ENCODE data around the gene MYO1H. TPM values are rescaled to one million over a fixed set of nuclear protein-coding genes. Genes with fewer than 3 reads are reported as not detected.

MYO1H gene
- total RNA-seq, 1 donor from 2014 or later, result not detected

DNA sequence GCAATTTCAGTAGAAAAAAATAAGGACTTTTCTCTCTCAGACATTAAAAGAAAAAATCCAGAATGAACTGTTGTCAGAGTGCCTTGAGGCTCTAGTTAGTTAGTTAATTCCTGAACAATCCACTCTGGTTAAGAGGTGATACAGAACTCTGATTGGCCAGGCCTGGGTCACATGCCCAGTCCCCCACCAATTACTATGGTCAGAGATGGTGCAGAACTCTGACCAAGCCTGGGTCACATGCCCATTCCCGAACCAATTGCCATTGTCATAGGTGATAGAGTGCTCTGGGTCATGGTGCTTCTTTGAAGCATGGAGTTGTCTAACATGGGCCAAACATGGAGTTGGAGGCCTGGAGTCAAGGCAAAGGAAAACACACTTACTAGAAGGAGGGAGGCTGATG is 11.1 kb upstream of the MYO1H start:
- H3K27me3 ChIP-seq (ENCODE audit: control insufficient read depth, insufficient read depth, low read length), result peaks cover under 1% of the 10 kb centered on the region
- H3K36me3 ChIP-seq (ENCODE audit: control insufficient read depth, insufficient read depth, low read length), result no peaks in the 10 kb centered on the region
- DNase-seq (ENCODE audit: low read depth), result no peak
- H3K4me3 ChIP-seq (ENCODE audit: low read depth, low read length), result no peak overlapping the region
- TF ChIP-seq, protein P1, sequence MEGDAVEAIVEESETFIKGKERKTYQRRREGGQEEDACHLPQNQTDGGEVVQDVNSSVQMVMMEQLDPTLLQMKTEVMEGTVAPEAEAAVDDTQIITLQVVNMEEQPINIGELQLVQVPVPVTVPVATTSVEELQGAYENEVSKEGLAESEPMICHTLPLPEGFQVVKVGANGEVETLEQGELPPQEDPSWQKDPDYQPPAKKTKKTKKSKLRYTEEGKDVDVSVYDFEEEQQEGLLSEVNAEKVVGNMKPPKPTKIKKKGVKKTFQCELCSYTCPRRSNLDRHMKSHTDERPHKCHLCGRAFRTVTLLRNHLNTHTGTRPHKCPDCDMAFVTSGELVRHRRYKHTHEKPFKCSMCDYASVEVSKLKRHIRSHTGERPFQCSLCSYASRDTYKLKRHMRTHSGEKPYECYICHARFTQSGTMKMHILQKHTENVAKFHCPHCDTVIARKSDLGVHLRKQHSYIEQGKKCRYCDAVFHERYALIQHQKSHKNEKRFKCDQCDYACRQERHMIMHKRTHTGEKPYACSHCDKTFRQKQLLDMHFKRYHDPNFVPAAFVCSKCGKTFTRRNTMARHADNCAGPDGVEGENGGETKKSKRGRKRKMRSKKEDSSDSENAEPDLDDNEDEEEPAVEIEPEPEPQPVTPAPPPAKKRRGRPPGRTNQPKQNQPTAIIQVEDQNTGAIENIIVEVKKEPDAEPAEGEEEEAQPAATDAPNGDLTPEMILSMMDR (IDR thresholded peaks at IDR 0.05; ENCODE audit: insufficient read depth, low read length, poor library complexity, severe bottlenecking), result no peak

DNA sequence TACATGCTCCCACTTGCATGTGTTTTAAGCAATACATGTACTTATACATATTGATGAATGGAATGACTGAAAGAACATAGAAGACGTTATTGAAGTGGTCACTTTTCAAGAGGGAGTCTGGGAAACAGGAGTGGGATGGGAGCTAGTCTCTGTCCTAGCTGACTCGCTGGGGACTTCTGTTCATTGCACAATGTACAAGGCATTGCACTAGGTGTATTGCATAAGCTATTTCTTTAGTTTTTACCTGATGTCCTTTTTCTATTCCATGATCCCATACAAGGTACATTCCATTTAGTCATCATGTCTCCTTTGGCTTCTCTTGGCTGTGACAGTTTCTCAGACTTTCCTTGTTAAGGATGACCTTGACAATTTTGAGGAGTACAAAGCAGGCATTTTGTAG is 4.0 kb upstream of the MYO1H start:
- TF ChIP-seq, protein P1 (IDR thresholded peaks at IDR 0.05; ENCODE audit: insufficient read depth, low read length, poor library complexity, severe bottlenecking), result no peak
- H3K4me3 ChIP-seq (ENCODE audit: low read depth, low read length), result no peak overlapping the region
- no peak for DNase-seq (ENCODE audit: low read depth)
- H3K27me3 ChIP-seq (ENCODE audit: control insufficient read depth, insufficient read depth, low read length), result no peaks in the 10 kb centered on the region
- H3K36me3 ChIP-seq (ENCODE audit: control insufficient read depth, insufficient read depth, low read length), result no peaks in the 10 kb centered on the region

DNA sequence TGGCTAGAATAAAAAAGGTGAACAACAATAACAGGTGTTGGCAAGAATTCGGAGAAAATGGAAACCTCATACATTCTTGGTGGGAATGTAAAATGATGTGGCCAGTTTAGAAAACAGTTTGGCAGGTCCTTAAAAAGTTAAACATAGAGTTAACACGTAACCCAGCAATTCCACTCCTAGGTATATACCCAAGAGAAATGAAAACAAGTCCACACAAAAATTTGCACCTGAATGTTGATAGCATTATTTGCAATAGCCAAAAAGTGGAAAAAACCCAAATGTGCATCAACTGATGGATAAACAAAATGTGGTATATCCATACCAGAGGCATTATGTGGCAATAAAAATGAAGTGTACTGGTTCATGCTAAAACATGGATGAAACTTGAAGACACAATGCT is 2.3 kb upstream of the MYO1H start:
- TF ChIP-seq, protein P1 (IDR thresholded peaks at IDR 0.05; ENCODE audit: insufficient read depth, low read length, poor library complexity, severe bottlenecking), result no peak
- no peak for DNase-seq (ENCODE audit: low read depth)
- no peak overlapping the region for H3K4me3 ChIP-seq (ENCODE audit: low read depth, low read length)
- no peaks in the 10 kb centered on the region for H3K36me3 ChIP-seq (ENCODE audit: control insufficient read depth, insufficient read depth, low read length)
- no peaks in the 10 kb centered on the region for H3K27me3 ChIP-seq (ENCODE audit: control insufficient read depth, insufficient read depth, low read length)

DNA sequence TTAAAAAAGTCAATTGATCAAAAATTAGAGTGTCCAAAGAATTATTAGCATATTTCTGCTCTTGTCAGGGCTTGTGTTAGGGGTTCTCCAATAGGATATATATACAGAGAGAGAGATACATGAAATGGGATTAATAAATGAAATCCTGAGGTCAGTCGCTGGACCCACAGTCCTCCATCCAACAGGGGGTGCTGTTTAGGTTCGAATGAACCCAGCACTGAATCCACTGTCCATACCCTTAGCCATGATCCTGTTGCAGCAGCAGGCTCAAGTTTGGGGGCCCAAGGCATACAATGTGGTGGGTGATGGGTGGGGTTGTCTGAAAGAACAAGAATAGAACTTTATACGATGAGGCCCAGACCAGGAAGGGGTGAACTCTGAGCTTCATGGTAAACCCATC is 780 bp upstream of the MYO1H start:
- Histone ChIP-seq H3K27me3 (ENCODE audit: control insufficient read depth, insufficient read depth, low read length) (no peaks in the 10 kb centered on the region), H3K4me3 (ENCODE audit: low read depth, low read length) (no peak overlapping the region), H3K36me3 (ENCODE audit: control insufficient read depth, insufficient read depth, low read length) (no peaks in the 10 kb centered on the region)
- DNase-seq (ENCODE audit: low read depth), result no peak
- TF ChIP-seq, protein P1 (IDR thresholded peaks at IDR 0.05; ENCODE audit: insufficient read depth, low read length, poor library complexity, severe bottlenecking), result peak; percentile 9

DNA sequence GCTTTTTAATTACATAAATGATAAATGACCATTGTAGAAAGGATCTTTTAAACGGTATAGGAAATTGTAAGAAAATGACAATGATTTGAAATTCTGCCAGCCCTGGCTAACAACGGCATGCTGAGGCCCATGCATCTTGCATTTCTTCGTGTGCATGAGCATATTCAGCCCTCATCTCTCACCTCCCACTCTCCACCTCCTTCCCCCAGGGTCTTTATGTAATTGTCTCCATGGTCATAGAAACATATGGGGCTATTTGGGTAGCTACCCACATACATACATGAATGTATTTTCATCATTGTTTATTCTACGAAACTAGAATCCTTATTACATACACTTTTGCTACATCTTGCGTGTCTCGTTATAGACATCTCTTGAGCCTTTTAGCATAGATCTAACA is 4.5 kb downstream of the MYO1H start:
- TF ChIP-seq, protein P1 (IDR thresholded peaks at IDR 0.05; ENCODE audit: insufficient read depth, low read length, poor library complexity, severe bottlenecking), result no peak
- no peaks in the 10 kb centered on the region for H3K27me3 ChIP-seq (ENCODE audit: control insufficient read depth, insufficient read depth, low read length)
- no peak for DNase-seq (ENCODE audit: low read depth)
- H3K4me3 ChIP-seq (ENCODE audit: low read depth, low read length), result no peak overlapping the region
- H3K36me3 ChIP-seq (ENCODE audit: control insufficient read depth, insufficient read depth, low read length), result no peaks in the 10 kb centered on the region

DNA sequence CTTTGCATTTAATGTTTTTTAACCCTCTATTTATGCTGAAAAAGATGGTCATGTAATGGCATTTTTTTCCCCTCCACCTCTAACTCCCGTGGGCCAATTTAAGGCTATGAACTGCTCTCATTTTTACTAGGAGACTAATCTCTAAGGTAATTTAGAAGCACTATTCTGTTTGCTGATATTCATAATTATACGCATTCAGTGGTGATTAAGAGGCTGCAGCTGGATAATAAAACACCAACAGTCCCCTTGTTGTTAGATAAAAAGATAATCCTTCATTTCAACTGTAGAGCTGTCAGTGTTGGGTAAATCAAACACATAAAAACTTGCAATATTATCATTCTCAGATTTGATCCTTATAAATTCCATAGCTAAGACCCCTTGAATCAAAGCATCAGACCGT is 8.9 kb downstream of the MYO1H start:
- no peak overlapping the region for H3K4me3 ChIP-seq (ENCODE audit: low read depth, low read length)
- no peaks in the 10 kb centered on the region for H3K36me3 ChIP-seq (ENCODE audit: control insufficient read depth, insufficient read depth, low read length)
- DNase-seq (ENCODE audit: low read depth), result no peak
- no peaks in the 10 kb centered on the region for H3K27me3 ChIP-seq (ENCODE audit: control insufficient read depth, insufficient read depth, low read length)
- TF ChIP-seq, protein P1 (IDR thresholded peaks at IDR 0.05; ENCODE audit: insufficient read depth, low read length, poor library complexity, severe bottlenecking), result no peak
